PFSK-1 (cell line): ENCODE measurements around the gene PTGES3.

Source experiments
- FOXP2 ChIP-seq: optimal IDR thresholded peaks from 2 replicates; pipeline ENCODE3; 2011; ENCODE audit warnings: borderline replicate concordance, control low read depth, inconsistent platforms; ENCODE audit not compliant: insufficient read depth; ENCODE audit errors: extremely low read length, extremely low read depth
- POLR2AphosphoS5 ChIP-seq: IDR thresholded peaks from 2 replicates; pipeline ENCODE4 v1.6.1; 2012; ENCODE audit warnings: low read depth, mild to moderate bottlenecking, control low read depth, low read length, moderate library complexity
- SIN3A ChIP-seq: IDR thresholded peaks from 2 replicates; pipeline ENCODE4 v1.6.1; 2012; ENCODE audit warnings: mild to moderate bottlenecking, low read length, moderate library complexity, borderline replicate concordance; ENCODE audit not compliant: insufficient read depth
- TAF1 ChIP-seq: IDR thresholded peaks from 2 replicates; pipeline ENCODE4 v1.6.1; 2012; ENCODE audit warnings: low read length, control low read depth, borderline replicate concordance; ENCODE audit not compliant: insufficient read depth
- TF ChIP-seq, protein P1 (sequence below), 2 experiments: IDR thresholded peaks; 2 replicates each; pipeline versions ENCODE4 v1.6.1 to v1.8.0; 2011 to 2012; ENCODE audit warnings: low read depth in 2 of 2, low read length in 2 of 2, control low read depth in 1 of 2, inconsistent platforms in 1 of 2, mild to moderate bottlenecking in 1 of 2, moderate library complexity in 1 of 2; ENCODE audit not compliant: insufficient read depth in 1 of 2

DNA sequence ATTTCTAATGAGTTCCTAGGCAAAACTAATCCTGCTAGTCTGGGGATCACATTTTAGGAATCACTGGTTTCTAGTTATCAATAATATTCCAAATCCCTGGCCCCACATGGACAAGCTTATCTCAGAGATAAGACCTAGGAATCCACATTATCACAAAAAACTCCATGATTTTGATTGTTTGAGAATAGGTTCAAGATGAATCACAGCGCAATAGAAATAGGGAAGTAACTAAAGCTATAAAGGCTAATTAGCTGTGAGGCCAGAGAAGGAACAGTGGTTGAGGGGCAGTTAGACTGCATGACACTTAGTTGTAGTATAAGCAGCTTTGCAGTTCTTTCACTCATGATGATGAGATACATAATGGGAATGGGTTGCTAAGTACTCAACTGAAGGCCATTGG is 29.2 kb downstream of the PTGES3 start:
- TF ChIP-seq SIN3A (no peak), POLR2AphosphoS5 (no peak), FOXP2 (no peak), TAF1 (no peak)
- TF ChIP-seq, protein P1, sequence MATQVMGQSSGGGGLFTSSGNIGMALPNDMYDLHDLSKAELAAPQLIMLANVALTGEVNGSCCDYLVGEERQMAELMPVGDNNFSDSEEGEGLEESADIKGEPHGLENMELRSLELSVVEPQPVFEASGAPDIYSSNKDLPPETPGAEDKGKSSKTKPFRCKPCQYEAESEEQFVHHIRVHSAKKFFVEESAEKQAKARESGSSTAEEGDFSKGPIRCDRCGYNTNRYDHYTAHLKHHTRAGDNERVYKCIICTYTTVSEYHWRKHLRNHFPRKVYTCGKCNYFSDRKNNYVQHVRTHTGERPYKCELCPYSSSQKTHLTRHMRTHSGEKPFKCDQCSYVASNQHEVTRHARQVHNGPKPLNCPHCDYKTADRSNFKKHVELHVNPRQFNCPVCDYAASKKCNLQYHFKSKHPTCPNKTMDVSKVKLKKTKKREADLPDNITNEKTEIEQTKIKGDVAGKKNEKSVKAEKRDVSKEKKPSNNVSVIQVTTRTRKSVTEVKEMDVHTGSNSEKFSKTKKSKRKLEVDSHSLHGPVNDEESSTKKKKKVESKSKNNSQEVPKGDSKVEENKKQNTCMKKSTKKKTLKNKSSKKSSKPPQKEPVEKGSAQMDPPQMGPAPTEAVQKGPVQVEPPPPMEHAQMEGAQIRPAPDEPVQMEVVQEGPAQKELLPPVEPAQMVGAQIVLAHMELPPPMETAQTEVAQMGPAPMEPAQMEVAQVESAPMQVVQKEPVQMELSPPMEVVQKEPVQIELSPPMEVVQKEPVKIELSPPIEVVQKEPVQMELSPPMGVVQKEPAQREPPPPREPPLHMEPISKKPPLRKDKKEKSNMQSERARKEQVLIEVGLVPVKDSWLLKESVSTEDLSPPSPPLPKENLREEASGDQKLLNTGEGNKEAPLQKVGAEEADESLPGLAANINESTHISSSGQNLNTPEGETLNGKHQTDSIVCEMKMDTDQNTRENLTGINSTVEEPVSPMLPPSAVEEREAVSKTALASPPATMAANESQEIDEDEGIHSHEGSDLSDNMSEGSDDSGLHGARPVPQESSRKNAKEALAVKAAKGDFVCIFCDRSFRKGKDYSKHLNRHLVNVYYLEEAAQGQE (IDR thresholded peaks at IDR 0.05; ENCODE audit: insufficient read depth in 1 of 2, low read depth in 2 of 2, low read length in 2 of 2): no peak
